ENCODE results near the gene LYPD5.

- TF ChIP-seq CTCF (IDR thresholded peaks at IDR 0.05) (no peak), TEAD4 (CRISPR knock-in tag; IDR thresholded peaks at IDR 0.05) (no peak), TCF7 (CRISPR knock-in tag; IDR thresholded peaks at IDR 0.05; ENCODE audit: low read depth) (no peak), NFE2L1 (CRISPR knock-in tag; IDR thresholded peaks at IDR 0.05) (no peak), SMAD3 (CRISPR knock-in tag; IDR thresholded peaks at IDR 0.05; ENCODE audit: borderline replicate concordance) (no peak), GRHL2 (CRISPR knock-in tag; IDR thresholded peaks at IDR 0.05; ENCODE audit: insufficient replicate concordance, severe bottlenecking) (no peak), CDX4 (CRISPR knock-in tag; IDR thresholded peaks at IDR 0.05; ENCODE audit: borderline replicate concordance) (no peak), RELA (CRISPR knock-in tag; IDR thresholded peaks at IDR 0.05; ENCODE audit: borderline replicate concordance) (no peak), AFF4 (CRISPR knock-in tag; IDR thresholded peaks at IDR 0.05; ENCODE audit: borderline replicate concordance) (no peak), NFYB (CRISPR knock-in tag; conservative IDR thresholded peaks at IDR 0.05; ENCODE audit: low read depth) (no peak), SMAD4 (CRISPR knock-in tag; IDR thresholded peaks at IDR 0.05) (no peak), ZNF512 (CRISPR knock-in tag; IDR thresholded peaks at IDR 0.05; ENCODE audit: borderline replicate concordance) (no peak)
- TF ChIP-seq, protein P1, sequence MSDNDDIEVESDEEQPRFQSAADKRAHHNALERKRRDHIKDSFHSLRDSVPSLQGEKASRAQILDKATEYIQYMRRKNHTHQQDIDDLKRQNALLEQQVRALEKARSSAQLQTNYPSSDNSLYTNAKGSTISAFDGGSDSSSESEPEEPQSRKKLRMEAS (CRISPR knock-in tag; IDR thresholded peaks at IDR 0.05) = no peak
- TF ChIP-seq, protein P2, sequence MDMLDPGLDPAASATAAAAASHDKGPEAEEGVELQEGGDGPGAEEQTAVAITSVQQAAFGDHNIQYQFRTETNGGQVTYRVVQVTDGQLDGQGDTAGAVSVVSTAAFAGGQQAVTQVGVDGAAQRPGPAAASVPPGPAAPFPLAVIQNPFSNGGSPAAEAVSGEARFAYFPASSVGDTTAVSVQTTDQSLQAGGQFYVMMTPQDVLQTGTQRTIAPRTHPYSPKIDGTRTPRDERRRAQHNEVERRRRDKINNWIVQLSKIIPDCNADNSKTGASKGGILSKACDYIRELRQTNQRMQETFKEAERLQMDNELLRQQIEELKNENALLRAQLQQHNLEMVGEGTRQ (CRISPR knock-in tag; IDR thresholded peaks at IDR 0.05) = no peak
Observed at GRCh38 chr19:43807651-43808050, 5.4 kb upstream of the LYPD5 start.

All from WTC11 (cell line).